Stomach (tissue), 9 donors: Measurements from ENCODE around the gene NAPB. TPM values are rescaled to one million over a fixed set of nuclear protein-coding genes. Genes with fewer than 3 reads are reported as not detected.

Source experiments
- DNase-seq, 2 donors: peaks; one replicate each; pipeline versions ENCODE4 v3.0.0 to v3.0.0-alpha.2; 2013 to 2019
- H3K27ac ChIP-seq, 5 donors: fragments of 200-600 bp in 4 of 5; sonication (generic) in 4 of 5; one replicate each; pipeline ENCODE4 v1.5.1; 2013 to 2019; ENCODE audit warnings: mild to moderate bottlenecking in 1 of 5, moderate library complexity in 1 of 5
- H3K27me3 ChIP-seq, 3 donors: fragments of 200-600 bp; sonication (generic); one replicate each; pipeline ENCODE4 v1.5.1; 2017 to 2019; ENCODE audit warnings: mixed run types in 1 of 3
- H3K36me3 ChIP-seq, 4 donors: fragments of 200-600 bp; sonication (generic); 1 replicate in 3 of 4; 2 replicates in 1 of 4; pipeline ENCODE4 v1.5.1; 2016 to 2019
- H3K4me1 ChIP-seq, 4 donors: fragments of 200-600 bp; sonication (generic); one replicate each; pipeline ENCODE4 v1.5.1; 2016 to 2019
- H3K4me3 ChIP-seq, 4 donors: fragments of 200-600 bp; sonication (generic) in 3 of 4; one replicate each; pipeline ENCODE4 v1.5.1; 2016 to 2019; ENCODE audit warnings: mild to moderate bottlenecking in 1 of 4
- H3K9me3 ChIP-seq, 4 donors: fragments of 200-600 bp; sonication (generic); one replicate each; pipeline ENCODE4 v1.5.1; 2016 to 2019
- EP300 ChIP-seq: sonication (generic); formaldehyde crosslinking; IDR thresholded peaks from one replicate; pipeline ENCODE4 v1.6.1; 2017; ENCODE audit warnings: antibody characterized with exemption
- POLR2A ChIP-seq, 4 donors: fragments of 450-650 bp; IDR thresholded peaks; one replicate each; pipeline ENCODE4 v1.6.1; 2016; ENCODE audit warnings: antibody characterized with exemption in 4 of 4, control low read depth in 2 of 4, mild to moderate bottlenecking in 1 of 4, moderate library complexity in 1 of 4
- POLR2AphosphoS5 ChIP-seq, 3 donors: sonication (generic); formaldehyde crosslinking; IDR thresholded peaks; one replicate each; pipeline ENCODE4 v1.6.1; 2016; ENCODE audit warnings: antibody characterized with exemption in 3 of 3
- WGBS, 5 donors: extraction: QIAGEN DNeasy Blood & Tissue Kit in 3 of 5; methylation state at CpG; one replicate each; pipeline versions ENCODE4 v1.1.5 to v1.1.7; 2013 to 2018; 5-methylcytosine and 5-hydroxymethylcytosine counted together
- intact Hi-C: fragments of 100-400 bp; cut with DNase I; formaldehyde crosslinking; loops from one replicate; pipeline ENCODE4 v1.15.1; 2023; ENCODE audit warnings: low total_unique reads
- polyA plus RNA-seq, 3 donors: library from polyadenylated mRNA; stranded (reverse); fragments of 200-250 nt; gene quantifications; one replicate each; pipeline ENCODE4 v1.2.3, GENCODE V29; 2013
- total RNA-seq, 5 donors: library from RNA; depleted of rRNA; stranded (reverse); fragments of >200 nt; gene quantifications; one replicate each; pipeline versions ENCODE4 v1.1.0 to v1.2.3, GENCODE V29; 2014 to 2016
- TF ChIP-seq, protein P1 (sequence below), 7 experiments: fragments of 450-650 bp in 4 of 7; fragments of 200-600 bp in 3 of 7; sonication (generic) in 3 of 7; IDR thresholded peaks; one replicate each; pipeline ENCODE4 v1.5.1; 2016 to 2019; ENCODE audit warnings: antibody characterized with exemption in 7 of 7, control low read depth in 2 of 7, mild to moderate bottlenecking in 1 of 7
- donor health status: healthy with polysubstance abuse.
- donor health status: Bipolar disorder and iron deficiency.
- donor health status: healthy.

The NAPB gene
- total and polyA plus RNA-seq, 8 donors, result 0.58 to 33.5 (median 5.8) TPM

GRCh38 chr20:23360531-23360930, 60.8 kb downstream of the NAPB start:
- DNase-seq, result no peak
- intact Hi-C loops, result no loop called here
- WGBS, 5 donors, result 19 to 43% (median 29%) methylated on average over 1 of the region's 1 CpG
- Histone ChIP-seq H3K9me3 (no peaks in the 10 kb centered on the region), H3K27ac (peak overlapping the region in 4 of 5 donors; percentile 99 to 100 (median 100)), H3K4me3 (no peak overlapping the region), H3K4me1 (peaks cover 33 to 68% (median 54%) of the 10 kb centered on the region in 4 donors), H3K27me3 (no peaks in the 10 kb centered on the region), H3K36me3 (peaks cover 7 to 22% (median 22%) of the 10 kb centered on the region in 4 donors)
- no peak for TF ChIP-seq EP300
- TF ChIP-seq POLR2A (IDR thresholded peaks at IDR 0.05), result no peak
- TF ChIP-seq, protein P1, sequence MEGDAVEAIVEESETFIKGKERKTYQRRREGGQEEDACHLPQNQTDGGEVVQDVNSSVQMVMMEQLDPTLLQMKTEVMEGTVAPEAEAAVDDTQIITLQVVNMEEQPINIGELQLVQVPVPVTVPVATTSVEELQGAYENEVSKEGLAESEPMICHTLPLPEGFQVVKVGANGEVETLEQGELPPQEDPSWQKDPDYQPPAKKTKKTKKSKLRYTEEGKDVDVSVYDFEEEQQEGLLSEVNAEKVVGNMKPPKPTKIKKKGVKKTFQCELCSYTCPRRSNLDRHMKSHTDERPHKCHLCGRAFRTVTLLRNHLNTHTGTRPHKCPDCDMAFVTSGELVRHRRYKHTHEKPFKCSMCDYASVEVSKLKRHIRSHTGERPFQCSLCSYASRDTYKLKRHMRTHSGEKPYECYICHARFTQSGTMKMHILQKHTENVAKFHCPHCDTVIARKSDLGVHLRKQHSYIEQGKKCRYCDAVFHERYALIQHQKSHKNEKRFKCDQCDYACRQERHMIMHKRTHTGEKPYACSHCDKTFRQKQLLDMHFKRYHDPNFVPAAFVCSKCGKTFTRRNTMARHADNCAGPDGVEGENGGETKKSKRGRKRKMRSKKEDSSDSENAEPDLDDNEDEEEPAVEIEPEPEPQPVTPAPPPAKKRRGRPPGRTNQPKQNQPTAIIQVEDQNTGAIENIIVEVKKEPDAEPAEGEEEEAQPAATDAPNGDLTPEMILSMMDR (IDR thresholded peaks at IDR 0.05), result no peak
- no peak for TF ChIP-seq POLR2AphosphoS5 (IDR thresholded peaks at IDR 0.05)

DNA sequence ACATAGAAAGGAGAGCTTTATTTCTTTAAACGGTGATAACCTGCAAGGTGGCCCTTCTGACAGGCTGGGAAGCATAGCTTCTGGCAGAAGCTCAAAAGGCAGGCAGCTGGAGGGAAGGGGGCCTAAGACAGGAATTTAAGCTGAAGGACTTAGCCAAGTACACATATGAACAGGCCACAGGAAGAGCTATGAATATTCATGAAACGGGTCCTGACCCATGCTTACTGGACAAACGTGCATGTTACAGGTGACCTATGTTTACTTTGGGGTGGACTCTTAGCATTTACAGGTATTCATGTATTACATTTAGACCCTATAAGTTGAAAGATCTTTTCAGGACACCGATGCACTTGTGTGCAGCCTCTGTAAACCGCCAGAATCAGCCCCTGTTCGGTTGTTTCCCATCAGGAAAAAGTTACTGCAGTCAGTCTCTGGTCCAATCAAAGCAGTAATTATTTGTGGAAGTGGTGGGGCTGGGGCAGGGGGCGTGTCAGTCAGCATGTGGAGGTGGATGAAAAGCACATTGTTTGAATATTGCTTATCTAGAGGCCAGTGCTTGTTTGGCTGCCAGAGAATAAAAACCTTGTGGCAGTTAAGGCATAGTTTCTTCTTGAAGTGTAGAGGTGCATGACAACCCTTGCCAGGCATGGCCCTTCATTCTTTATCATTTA, 62.2 kb downstream of the NAPB start:
- Histone ChIP-seq H3K36me3 (peaks cover 7 to 23% (median 22%) of the 10 kb centered on the region in 4 donors), H3K4me1 (peaks cover 29 to 56% (median 50%) of the 10 kb centered on the region in 4 donors), H3K27ac (peak overlapping the region; percentile 87 to 100 (median 99)), H3K27me3 (no peaks in the 10 kb centered on the region), H3K4me3 (peak overlapping the region in 2 of 4 donors; percentile 59 to 73), H3K9me3 (no peaks in the 10 kb centered on the region)
- intact Hi-C loops, result no loop called here
- WGBS, 5 donors, result 23 to 52% (median 36%) methylated on average over 7 of the region's 7 CpGs
- peak; percentile 68 to 86 for DNase-seq
- TF ChIP-seq, protein P1 (IDR thresholded peaks at IDR 0.05), result no peak
- TF ChIP-seq POLR2AphosphoS5 (IDR thresholded peaks at IDR 0.05), result peak in 2 of 3 donors; percentile 16 to 23

DNA sequence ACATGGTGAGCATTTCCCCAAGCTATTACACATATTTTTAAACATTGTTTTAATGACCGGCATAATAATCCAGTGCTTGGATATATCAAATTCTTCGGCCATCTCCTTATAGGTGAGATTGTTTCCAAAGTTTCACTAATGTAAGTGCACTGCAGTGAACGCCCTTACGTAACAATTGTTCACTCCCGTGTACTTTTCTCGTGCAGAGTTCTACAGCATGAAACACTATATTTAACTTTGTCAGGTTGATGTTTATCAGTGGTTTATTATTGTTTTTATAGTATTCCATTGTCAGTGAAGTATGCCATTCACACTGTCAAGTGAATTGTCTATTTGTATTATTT, 62.8 kb downstream of the NAPB start:
- H3K27me3 ChIP-seq, result no peaks in the 10 kb centered on the region
- H3K4me1 ChIP-seq, result peaks cover 28 to 52% (median 47%) of the 10 kb centered on the region in 4 donors
- H3K27ac ChIP-seq, result peak overlapping the region; percentile 87 to 100 (median 99)
- no peaks in the 10 kb centered on the region for H3K9me3 ChIP-seq
- peaks cover 10 to 29% (median 27%) of the 10 kb centered on the region in 4 donors for H3K36me3 ChIP-seq
- no peak for DNase-seq
- H3K4me3 ChIP-seq, result peak overlapping the region; percentile 55 to 73 (median 58)
- intact Hi-C loops, result no loop called here
- 13 to 24% (median 15%) methylated on average over 6 of the region's 6 CpGs for WGBS, 5 donors
- no peak for TF ChIP-seq EP300
- TF ChIP-seq, protein P1 (IDR thresholded peaks at IDR 0.05), result no peak
- TF ChIP-seq POLR2A (IDR thresholded peaks at IDR 0.05), result no peak
- TF ChIP-seq POLR2AphosphoS5 (IDR thresholded peaks at IDR 0.05), result no peak

- DNase-seq, result peak; percentile 100
- peaks cover 10 to 31% (median 28%) of the 10 kb centered on the region in 4 donors for H3K36me3 ChIP-seq
- H3K27me3 ChIP-seq, result no peaks in the 10 kb centered on the region
- H3K9me3 ChIP-seq, result no peaks in the 10 kb centered on the region
- intact Hi-C loops, result no loop called here
- 0% methylated on average over 48 to 71 of the region's 71 CpGs for WGBS, 5 donors
- H3K27ac ChIP-seq, result peak overlapping the region; percentile 90 to 100 (median 99)
- H3K4me3 ChIP-seq, result peak overlapping the region; percentile 55 to 73 (median 58)
- H3K4me1 ChIP-seq, result peaks cover 23 to 50% (median 44%) of the 10 kb centered on the region in 4 donors
- TF ChIP-seq EP300 (no peak), POLR2A (IDR thresholded peaks at IDR 0.05) (peak in 2 of 4 donors; percentile 57 to 66), POLR2AphosphoS5 (IDR thresholded peaks at IDR 0.05) (peak; percentile 81 to 96 (median 93))
- TF ChIP-seq, protein P1 (IDR thresholded peaks at IDR 0.05), result peak in 1 of 7 experiments; percentile 4
Observed at GRCh38 chr20:23357767-23358562, 63.3 kb downstream of the NAPB start.
